HEK293 (cell line): ENCODE data around the gene GPR158.

Source experiments
- CTCF ChIA-PET: fragments of 350-600 bp; formaldehyde crosslinking; extraction: SDS; loops from one replicate; lab custom pipeline; 2021; ENCODE audit warnings: antibody characterized with exemption; lab: Yijun Ruan, JAX
- POLR2A ChIA-PET: fragments of 300-600 bp; formaldehyde crosslinking; extraction: SDS; loops from one replicate; lab custom pipeline; 2020; ENCODE audit warnings: antibody characterized with exemption, inconsistent platforms; lab: Yijun Ruan, JAX
- H3K27ac ChIP-seq: fragments of 200-500 bp; sonication (Bioruptor generic); 2 replicates; pipeline ENCODE4 v1.5.1; 2014; ENCODE audit warnings: low read depth, low read length, control low read depth, inconsistent platforms; ENCODE audit errors: extremely low read depth
- H3K36me3 ChIP-seq, 2 experiments: fragments of 200-500 bp in 1 of 2; sonication (Bioruptor generic) in 1 of 2; 1 replicate in 1 of 2; 2 replicates in 1 of 2; pipeline ENCODE4 v1.5.1; 2014 to 2017; ENCODE audit warnings: inconsistent platforms in 2 of 2, low read length in 2 of 2; ENCODE audit not compliant: control insufficient read depth in 2 of 2, insufficient read depth in 1 of 2
- H3K4me1 ChIP-seq: fragments of 200-500 bp; sonication (Bioruptor generic); 2 replicates; pipeline ENCODE4 v1.5.1; 2014; ENCODE audit warnings: mild to moderate bottlenecking, low read length, inconsistent platforms; ENCODE audit not compliant: control insufficient read depth, insufficient read depth
- H3K4me3 ChIP-seq: 2 replicates; pipeline ENCODE4 v1.5.1; 2011; ENCODE audit warnings: low read depth, mild to moderate bottlenecking, control low read depth, low read length, moderate library complexity
- H3K9me3 ChIP-seq: fragments of 200-500 bp; sonication (Bioruptor generic); 2 replicates; pipeline ENCODE4 v1.5.1; 2014; ENCODE audit warnings: low read depth, low read length, inconsistent platforms; ENCODE audit not compliant: control insufficient read depth, insufficient read depth
- GLIS2 ChIP-seq: fragments of 450-650 bp; formaldehyde crosslinking; IDR thresholded peaks from 2 replicates; pipeline ENCODE4 v1.5.1; 2016; ENCODE audit warnings: missing biosample characterization, missing genetic modification characterization
- PRDM1 ChIP-seq: fragments of 450-650 bp; formaldehyde crosslinking; IDR thresholded peaks from 2 replicates; pipeline ENCODE4; 2016; ENCODE audit warnings: missing biosample characterization, missing genetic modification characterization
- SP7 ChIP-seq: fragments of 450-650 bp; formaldehyde crosslinking; IDR thresholded peaks from 2 replicates; pipeline ENCODE4 v1.5.1; 2016; ENCODE audit warnings: missing biosample characterization, missing genetic modification characterization
- YY2 ChIP-seq: fragments of 450-650 bp; formaldehyde crosslinking; IDR thresholded peaks from 2 replicates; pipeline ENCODE4 v1.5.1; 2016; ENCODE audit warnings: missing biosample characterization, missing genetic modification characterization
- ZBTB17 ChIP-seq: fragments of 450-650 bp; formaldehyde crosslinking; IDR thresholded peaks from 2 replicates; pipeline ENCODE4 v1.5.1; 2016; ENCODE audit warnings: missing biosample characterization, missing genetic modification characterization
- ZBTB21 ChIP-seq: fragments of 450-650 bp; formaldehyde crosslinking; IDR thresholded peaks from 2 replicates; pipeline ENCODE4 v1.5.1; 2017; ENCODE audit warnings: missing biosample characterization, missing genetic modification characterization
- ZBTB7A ChIP-seq: fragments of 450-650 bp; formaldehyde crosslinking; IDR thresholded peaks from 2 replicates; pipeline ENCODE4 v1.5.1; 2016; ENCODE audit warnings: low read depth, missing biosample characterization, missing genetic modification characterization
- ZFP37 ChIP-seq: fragments of 450-650 bp; formaldehyde crosslinking; IDR thresholded peaks from 2 replicates; pipeline ENCODE4 v1.5.1; 2016; ENCODE audit warnings: missing biosample characterization, missing genetic modification characterization
- ZFP69B ChIP-seq: fragments of 450-650 bp; formaldehyde crosslinking; IDR thresholded peaks from 2 replicates; pipeline ENCODE4 v1.5.1; 2016; ENCODE audit warnings: missing biosample characterization, missing genetic modification characterization
- ZNF112 ChIP-seq: fragments of 450-650 bp; formaldehyde crosslinking; IDR thresholded peaks from 2 replicates; pipeline ENCODE4 v1.5.0; 2017; ENCODE audit warnings: missing biosample characterization, missing genetic modification characterization
- ZNF121 ChIP-seq: fragments of 450-650 bp; formaldehyde crosslinking; IDR thresholded peaks from 2 replicates; pipeline ENCODE4 v1.5.1; 2016; ENCODE audit warnings: missing biosample characterization, missing genetic modification characterization
- ZNF2 ChIP-seq: fragments of 450-650 bp; formaldehyde crosslinking; IDR thresholded peaks from 2 replicates; pipeline ENCODE4 v1.5.1; 2016; ENCODE audit warnings: missing biosample characterization, missing genetic modification characterization
- ZNF211 ChIP-seq: fragments of 450-650 bp; formaldehyde crosslinking; IDR thresholded peaks from 2 replicates; pipeline ENCODE4 v1.5.1; 2016; ENCODE audit warnings: low read depth, missing biosample characterization, missing genetic modification characterization
- ZNF24 ChIP-seq: fragments of 450-650 bp; formaldehyde crosslinking; IDR thresholded peaks from 2 replicates; pipeline ENCODE4 v1.5.1; 2016; ENCODE audit warnings: missing biosample characterization, missing genetic modification characterization
- ZNF335 ChIP-seq: fragments of 450-650 bp; formaldehyde crosslinking; conservative IDR thresholded peaks from 2 replicates; pipeline ENCODE4 v1.5.1; 2016; ENCODE audit warnings: missing biosample characterization, missing genetic modification characterization
- ZNF350 ChIP-seq: fragments of 450-650 bp; formaldehyde crosslinking; IDR thresholded peaks from 2 replicates; pipeline ENCODE4 v1.5.0; 2017; ENCODE audit warnings: missing biosample characterization, mild to moderate bottlenecking, missing genetic modification characterization
- ZNF354C ChIP-seq: fragments of 450-650 bp; formaldehyde crosslinking; IDR thresholded peaks from 2 replicates; pipeline ENCODE4 v1.5.1; 2016; ENCODE audit warnings: missing biosample characterization, missing genetic modification characterization, low read depth, borderline replicate concordance
- ZNF423 ChIP-seq: fragments of 450-650 bp; formaldehyde crosslinking; IDR thresholded peaks from 2 replicates; pipeline ENCODE4 v1.5.1; 2016; ENCODE audit warnings: missing biosample characterization, missing genetic modification characterization
- ZNF501 ChIP-seq: fragments of 450-650 bp; formaldehyde crosslinking; IDR thresholded peaks from 2 replicates; pipeline ENCODE4 v1.5.1; 2016; ENCODE audit warnings: missing biosample characterization, missing genetic modification characterization
- ZNF544 ChIP-seq: fragments of 450-650 bp; formaldehyde crosslinking; IDR thresholded peaks from 2 replicates; pipeline ENCODE4 v1.5.0; 2017; ENCODE audit warnings: missing biosample characterization, missing genetic modification characterization
- ZNF555 ChIP-seq: fragments of 450-650 bp; formaldehyde crosslinking; conservative IDR thresholded peaks from 2 replicates; pipeline ENCODE4 v1.5.1; 2017; ENCODE audit warnings: missing biosample characterization, mild to moderate bottlenecking, missing genetic modification characterization, inconsistent platforms
- ZNF600 ChIP-seq: fragments of 450-650 bp; formaldehyde crosslinking; IDR thresholded peaks from 2 replicates; pipeline ENCODE4 v1.5.1; 2016; ENCODE audit warnings: missing biosample characterization, missing genetic modification characterization
- ZNF621 ChIP-seq: fragments of 450-650 bp; formaldehyde crosslinking; IDR thresholded peaks from 2 replicates; pipeline ENCODE4 v1.5.1; 2017; ENCODE audit warnings: missing biosample characterization, missing genetic modification characterization
- ZNF629 ChIP-seq: fragments of 450-650 bp; formaldehyde crosslinking; IDR thresholded peaks from 2 replicates; pipeline ENCODE4 v1.5.1; 2017; ENCODE audit warnings: missing biosample characterization, missing genetic modification characterization
- TF ChIP-seq, protein P1 (sequence below): fragments of 450-650 bp; formaldehyde crosslinking; IDR thresholded peaks from 2 replicates; pipeline ENCODE4 v1.5.1; 2016; ENCODE audit warnings: missing biosample characterization, missing genetic modification characterization
- TF ChIP-seq, protein P2 (sequence below): fragments of 450-650 bp; formaldehyde crosslinking; IDR thresholded peaks from 2 replicates; pipeline ENCODE4 v1.5.1; 2016; ENCODE audit warnings: missing biosample characterization, missing genetic modification characterization
- TF ChIP-seq, protein P3 (sequence below): fragments of 450-650 bp; formaldehyde crosslinking; IDR thresholded peaks from 2 replicates; pipeline ENCODE4 v1.5.0; 2017; ENCODE audit warnings: missing biosample characterization, missing genetic modification characterization, borderline replicate concordance
- TF ChIP-seq, protein P4 (sequence below): fragments of 450-650 bp; formaldehyde crosslinking; IDR thresholded peaks from 2 replicates; pipeline ENCODE4 v1.5.1; 2016; ENCODE audit warnings: missing biosample characterization, missing genetic modification characterization, borderline replicate concordance

GPR158 gene

DNA sequence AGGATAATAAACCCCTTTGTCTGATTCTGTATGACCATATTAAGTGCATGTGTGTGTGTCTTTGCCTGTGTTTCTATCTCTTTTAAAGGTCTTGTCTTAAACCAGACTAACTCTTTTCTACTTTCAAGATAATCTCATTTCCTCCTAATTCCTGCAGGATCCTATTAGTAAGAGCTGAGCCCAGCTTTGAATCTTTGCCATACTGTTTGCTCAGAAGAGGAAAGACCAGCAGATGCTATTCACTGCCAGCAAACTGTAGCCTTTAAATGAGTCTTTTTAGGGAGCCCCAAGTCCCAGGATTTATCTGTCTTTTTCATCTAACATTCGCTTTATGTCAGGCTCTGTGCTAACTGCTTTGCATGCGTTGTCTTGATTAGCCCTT, 2.9 kb downstream of the GPR158 start:
- TF ChIP-seq, protein P1, sequence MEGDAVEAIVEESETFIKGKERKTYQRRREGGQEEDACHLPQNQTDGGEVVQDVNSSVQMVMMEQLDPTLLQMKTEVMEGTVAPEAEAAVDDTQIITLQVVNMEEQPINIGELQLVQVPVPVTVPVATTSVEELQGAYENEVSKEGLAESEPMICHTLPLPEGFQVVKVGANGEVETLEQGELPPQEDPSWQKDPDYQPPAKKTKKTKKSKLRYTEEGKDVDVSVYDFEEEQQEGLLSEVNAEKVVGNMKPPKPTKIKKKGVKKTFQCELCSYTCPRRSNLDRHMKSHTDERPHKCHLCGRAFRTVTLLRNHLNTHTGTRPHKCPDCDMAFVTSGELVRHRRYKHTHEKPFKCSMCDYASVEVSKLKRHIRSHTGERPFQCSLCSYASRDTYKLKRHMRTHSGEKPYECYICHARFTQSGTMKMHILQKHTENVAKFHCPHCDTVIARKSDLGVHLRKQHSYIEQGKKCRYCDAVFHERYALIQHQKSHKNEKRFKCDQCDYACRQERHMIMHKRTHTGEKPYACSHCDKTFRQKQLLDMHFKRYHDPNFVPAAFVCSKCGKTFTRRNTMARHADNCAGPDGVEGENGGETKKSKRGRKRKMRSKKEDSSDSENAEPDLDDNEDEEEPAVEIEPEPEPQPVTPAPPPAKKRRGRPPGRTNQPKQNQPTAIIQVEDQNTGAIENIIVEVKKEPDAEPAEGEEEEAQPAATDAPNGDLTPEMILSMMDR (tag by site-specific recombination): no peak
- TF ChIP-seq ZBTB17 (tag by site-specific recombination) (no peak), ZNF544 (tag by site-specific recombination) (no peak), ZNF211 (no peak), ZNF335 (tag by site-specific recombination) (no peak), ZNF555 (tag by site-specific recombination) (no peak), ZNF629 (no peak), SP7 (no peak), ZNF354C (tag by site-specific recombination) (no peak), ZBTB21 (no peak), ZNF121 (no peak)
- TF ChIP-seq, protein P2, sequence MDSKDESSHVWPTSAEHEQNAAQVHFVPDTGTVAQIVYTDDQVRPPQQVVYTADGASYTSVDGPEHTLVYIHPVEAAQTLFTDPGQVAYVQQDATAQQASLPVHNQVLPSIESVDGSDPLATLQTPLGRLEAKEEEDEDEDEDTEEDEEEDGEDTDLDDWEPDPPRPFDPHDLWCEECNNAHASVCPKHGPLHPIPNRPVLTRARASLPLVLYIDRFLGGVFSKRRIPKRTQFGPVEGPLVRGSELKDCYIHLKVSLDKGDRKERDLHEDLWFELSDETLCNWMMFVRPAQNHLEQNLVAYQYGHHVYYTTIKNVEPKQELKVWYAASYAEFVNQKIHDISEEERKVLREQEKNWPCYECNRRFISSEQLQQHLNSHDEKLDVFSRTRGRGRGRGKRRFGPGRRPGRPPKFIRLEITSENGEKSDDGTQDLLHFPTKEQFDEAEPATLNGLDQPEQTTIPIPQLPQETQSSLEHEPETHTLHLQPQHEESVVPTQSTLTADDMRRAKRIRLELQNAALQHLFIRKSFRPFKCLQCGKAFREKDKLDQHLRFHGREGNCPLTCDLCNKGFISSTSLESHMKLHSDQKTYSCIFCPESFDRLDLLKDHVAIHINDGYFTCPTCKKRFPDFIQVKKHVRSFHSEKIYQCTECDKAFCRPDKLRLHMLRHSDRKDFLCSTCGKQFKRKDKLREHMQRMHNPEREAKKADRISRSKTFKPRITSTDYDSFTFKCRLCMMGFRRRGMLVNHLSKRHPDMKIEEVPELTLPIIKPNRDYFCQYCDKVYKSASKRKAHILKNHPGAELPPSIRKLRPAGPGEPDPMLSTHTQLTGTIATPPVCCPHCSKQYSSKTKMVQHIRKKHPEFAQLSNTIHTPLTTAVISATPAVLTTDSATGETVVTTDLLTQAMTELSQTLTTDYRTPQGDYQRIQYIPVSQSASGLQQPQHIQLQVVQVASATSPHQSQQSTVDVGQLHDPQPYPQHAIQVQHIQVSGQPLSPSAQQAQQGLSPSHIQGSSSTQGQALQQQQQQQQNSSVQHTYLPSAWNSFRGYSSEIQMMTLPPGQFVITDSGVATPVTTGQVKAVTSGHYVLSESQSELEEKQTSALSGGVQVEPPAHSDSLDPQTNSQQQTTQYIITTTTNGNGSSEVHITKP (tag by site-specific recombination): no peak
- Histone ChIP-seq H3K4me1 (0 out of 2 replicates have a peak, but pooled peaks cover 3% of the 10 kb centered on the region), H3K9me3 (no peaks in the 10 kb centered on the region), H3K4me3 (no peak overlapping the region), H3K36me3 (no peaks in the 10 kb centered on the region), H3K27ac (no peak overlapping the region)
- ChIA-PET POLR2A (interaction anchor here (0.5 kb wide), 1 partner anchor 1522 kb away, joined by 3 read pairs; no protein-coding TSS in a partner anchor), CTCF (no interaction called here)

DNA sequence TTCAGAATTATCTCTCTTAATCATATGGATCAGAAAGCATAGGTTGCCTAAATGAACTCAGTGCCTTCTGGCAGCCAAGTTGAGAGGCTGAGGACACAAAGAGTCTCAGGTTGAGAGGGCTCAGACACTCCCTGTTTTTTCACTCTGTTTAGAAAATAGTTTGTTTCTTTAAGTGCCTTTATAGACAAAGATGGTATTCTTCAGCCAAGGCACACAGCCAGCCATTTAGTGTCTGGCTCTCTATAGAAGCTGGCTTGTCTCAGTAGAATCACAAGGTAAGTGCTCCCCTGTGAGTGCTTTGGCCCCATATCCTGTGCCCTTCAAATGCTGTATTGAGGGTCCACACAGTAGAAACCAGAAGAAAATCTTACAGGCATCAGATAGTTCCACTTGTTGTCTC, 3.6 kb downstream of the GPR158 start:
- Histone ChIP-seq H3K27ac (no peak overlapping the region), H3K4me3 (no peak overlapping the region), H3K9me3 (no peaks in the 10 kb centered on the region), H3K4me1 (0 out of 2 replicates have a peak, but pooled peaks cover 3% of the 10 kb centered on the region), H3K36me3 (no peaks in the 10 kb centered on the region)
- ChIA-PET POLR2A (no interaction called here), CTCF (no interaction called here)
- TF ChIP-seq ZFP69B (tag by site-specific recombination): no peak
- no peak for TF ChIP-seq ZNF423
- no peak for TF ChIP-seq ZNF112
- no peak for TF ChIP-seq GLIS2 (tag by site-specific recombination)
- TF ChIP-seq, protein P3, sequence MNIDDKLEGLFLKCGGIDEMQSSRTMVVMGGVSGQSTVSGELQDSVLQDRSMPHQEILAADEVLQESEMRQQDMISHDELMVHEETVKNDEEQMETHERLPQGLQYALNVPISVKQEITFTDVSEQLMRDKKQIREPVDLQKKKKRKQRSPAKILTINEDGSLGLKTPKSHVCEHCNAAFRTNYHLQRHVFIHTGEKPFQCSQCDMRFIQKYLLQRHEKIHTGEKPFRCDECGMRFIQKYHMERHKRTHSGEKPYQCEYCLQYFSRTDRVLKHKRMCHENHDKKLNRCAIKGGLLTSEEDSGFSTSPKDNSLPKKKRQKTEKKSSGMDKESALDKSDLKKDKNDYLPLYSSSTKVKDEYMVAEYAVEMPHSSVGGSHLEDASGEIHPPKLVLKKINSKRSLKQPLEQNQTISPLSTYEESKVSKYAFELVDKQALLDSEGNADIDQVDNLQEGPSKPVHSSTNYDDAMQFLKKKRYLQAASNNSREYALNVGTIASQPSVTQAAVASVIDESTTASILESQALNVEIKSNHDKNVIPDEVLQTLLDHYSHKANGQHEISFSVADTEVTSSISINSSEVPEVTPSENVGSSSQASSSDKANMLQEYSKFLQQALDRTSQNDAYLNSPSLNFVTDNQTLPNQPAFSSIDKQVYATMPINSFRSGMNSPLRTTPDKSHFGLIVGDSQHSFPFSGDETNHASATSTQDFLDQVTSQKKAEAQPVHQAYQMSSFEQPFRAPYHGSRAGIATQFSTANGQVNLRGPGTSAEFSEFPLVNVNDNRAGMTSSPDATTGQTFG: no peak
- TF ChIP-seq ZNF350: no peak
- TF ChIP-seq ZNF621 (tag by site-specific recombination): no peak
- no peak for TF ChIP-seq PRDM1
- TF ChIP-seq, protein P4, sequence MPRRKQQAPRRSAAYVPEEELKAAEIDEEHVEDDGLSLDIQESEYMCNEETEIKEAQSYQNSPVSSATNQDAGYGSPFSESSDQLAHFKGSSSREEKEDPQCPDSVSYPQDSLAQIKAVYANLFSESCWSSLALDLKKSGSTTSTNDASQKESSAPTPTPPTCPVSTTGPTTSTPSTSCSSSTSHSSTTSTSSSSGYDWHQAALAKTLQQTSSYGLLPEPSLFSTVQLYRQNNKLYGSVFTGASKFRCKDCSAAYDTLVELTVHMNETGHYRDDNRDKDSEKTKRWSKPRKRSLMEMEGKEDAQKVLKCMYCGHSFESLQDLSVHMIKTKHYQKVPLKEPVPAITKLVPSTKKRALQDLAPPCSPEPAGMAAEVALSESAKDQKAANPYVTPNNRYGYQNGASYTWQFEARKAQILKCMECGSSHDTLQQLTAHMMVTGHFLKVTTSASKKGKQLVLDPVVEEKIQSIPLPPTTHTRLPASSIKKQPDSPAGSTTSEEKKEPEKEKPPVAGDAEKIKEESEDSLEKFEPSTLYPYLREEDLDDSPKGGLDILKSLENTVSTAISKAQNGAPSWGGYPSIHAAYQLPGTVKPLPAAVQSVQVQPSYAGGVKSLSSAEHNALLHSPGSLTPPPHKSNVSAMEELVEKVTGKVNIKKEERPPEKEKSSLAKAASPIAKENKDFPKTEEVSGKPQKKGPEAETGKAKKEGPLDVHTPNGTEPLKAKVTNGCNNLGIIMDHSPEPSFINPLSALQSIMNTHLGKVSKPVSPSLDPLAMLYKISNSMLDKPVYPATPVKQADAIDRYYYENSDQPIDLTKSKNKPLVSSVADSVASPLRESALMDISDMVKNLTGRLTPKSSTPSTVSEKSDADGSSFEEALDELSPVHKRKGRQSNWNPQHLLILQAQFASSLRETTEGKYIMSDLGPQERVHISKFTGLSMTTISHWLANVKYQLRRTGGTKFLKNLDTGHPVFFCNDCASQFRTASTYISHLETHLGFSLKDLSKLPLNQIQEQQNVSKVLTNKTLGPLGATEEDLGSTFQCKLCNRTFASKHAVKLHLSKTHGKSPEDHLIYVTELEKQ (tag by site-specific recombination): no peak
- no peak for TF ChIP-seq ZNF501 (tag by site-specific recombination)
- no peak for TF ChIP-seq ZNF600
- no peak for TF ChIP-seq ZFP37 (tag by site-specific recombination)
- no peak for TF ChIP-seq ZNF24 (tag by site-specific recombination)
- TF ChIP-seq ZNF2: no peak
- TF ChIP-seq YY2 (tag by site-specific recombination): no peak
- no peak for TF ChIP-seq ZBTB7A (tag by site-specific recombination)
